Mesenteric fat pad (tissue), 1 donor: ENCODE data around the gene PDCD11. TPM values are rescaled to one million over a fixed set of nuclear protein-coding genes. Genes with fewer than 3 reads are reported as not detected.
A peak's percentile ranks its signal among the peaks of the same experiment; 100 is the strongest.
"Not testable (repeated sequence)": the region's sequence is repeated elsewhere in the genome, so short reads cannot be mapped to it uniquely, and the experiment has no call there.

ENCODE experiments used
- DNase-seq: peaks from one replicate; pipeline ENCODE4 v3.0.0-alpha.2; 2020; ENCODE audit warnings: low spot score
- long read RNA-seq: library from polyadenylated mRNA; unstranded; transcript quantifications from one replicate; pipeline ENCODE4 v2.0.0, GENCODE V29; 2020
- total RNA-seq: library from RNA; stranded (reverse); fragmentation: NEBNext Ultra II Directional; extraction: Animal tissue kit (Norgen Biotek cat#: 25700); gene quantifications from one replicate; pipeline ENCODE4 v1.2.1, GENCODE V29; 2021
- donor health status: DM: yes; HTN: yes; CAD: no.

PDCD11 gene, protein sequence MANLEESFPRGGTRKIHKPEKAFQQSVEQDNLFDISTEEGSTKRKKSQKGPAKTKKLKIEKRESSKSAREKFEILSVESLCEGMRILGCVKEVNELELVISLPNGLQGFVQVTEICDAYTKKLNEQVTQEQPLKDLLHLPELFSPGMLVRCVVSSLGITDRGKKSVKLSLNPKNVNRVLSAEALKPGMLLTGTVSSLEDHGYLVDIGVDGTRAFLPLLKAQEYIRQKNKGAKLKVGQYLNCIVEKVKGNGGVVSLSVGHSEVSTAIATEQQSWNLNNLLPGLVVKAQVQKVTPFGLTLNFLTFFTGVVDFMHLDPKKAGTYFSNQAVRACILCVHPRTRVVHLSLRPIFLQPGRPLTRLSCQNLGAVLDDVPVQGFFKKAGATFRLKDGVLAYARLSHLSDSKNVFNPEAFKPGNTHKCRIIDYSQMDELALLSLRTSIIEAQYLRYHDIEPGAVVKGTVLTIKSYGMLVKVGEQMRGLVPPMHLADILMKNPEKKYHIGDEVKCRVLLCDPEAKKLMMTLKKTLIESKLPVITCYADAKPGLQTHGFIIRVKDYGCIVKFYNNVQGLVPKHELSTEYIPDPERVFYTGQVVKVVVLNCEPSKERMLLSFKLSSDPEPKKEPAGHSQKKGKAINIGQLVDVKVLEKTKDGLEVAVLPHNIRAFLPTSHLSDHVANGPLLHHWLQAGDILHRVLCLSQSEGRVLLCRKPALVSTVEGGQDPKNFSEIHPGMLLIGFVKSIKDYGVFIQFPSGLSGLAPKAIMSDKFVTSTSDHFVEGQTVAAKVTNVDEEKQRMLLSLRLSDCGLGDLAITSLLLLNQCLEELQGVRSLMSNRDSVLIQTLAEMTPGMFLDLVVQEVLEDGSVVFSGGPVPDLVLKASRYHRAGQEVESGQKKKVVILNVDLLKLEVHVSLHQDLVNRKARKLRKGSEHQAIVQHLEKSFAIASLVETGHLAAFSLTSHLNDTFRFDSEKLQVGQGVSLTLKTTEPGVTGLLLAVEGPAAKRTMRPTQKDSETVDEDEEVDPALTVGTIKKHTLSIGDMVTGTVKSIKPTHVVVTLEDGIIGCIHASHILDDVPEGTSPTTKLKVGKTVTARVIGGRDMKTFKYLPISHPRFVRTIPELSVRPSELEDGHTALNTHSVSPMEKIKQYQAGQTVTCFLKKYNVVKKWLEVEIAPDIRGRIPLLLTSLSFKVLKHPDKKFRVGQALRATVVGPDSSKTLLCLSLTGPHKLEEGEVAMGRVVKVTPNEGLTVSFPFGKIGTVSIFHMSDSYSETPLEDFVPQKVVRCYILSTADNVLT (N-terminal part only)
- 32.2 TPM for total RNA-seq
- long read RNA-seq, partial matches to known transcripts: 55 of 63 reads
- long read RNA-seq, other reads (novel, unspliced or antisense): 8 of 63 reads

DNA sequence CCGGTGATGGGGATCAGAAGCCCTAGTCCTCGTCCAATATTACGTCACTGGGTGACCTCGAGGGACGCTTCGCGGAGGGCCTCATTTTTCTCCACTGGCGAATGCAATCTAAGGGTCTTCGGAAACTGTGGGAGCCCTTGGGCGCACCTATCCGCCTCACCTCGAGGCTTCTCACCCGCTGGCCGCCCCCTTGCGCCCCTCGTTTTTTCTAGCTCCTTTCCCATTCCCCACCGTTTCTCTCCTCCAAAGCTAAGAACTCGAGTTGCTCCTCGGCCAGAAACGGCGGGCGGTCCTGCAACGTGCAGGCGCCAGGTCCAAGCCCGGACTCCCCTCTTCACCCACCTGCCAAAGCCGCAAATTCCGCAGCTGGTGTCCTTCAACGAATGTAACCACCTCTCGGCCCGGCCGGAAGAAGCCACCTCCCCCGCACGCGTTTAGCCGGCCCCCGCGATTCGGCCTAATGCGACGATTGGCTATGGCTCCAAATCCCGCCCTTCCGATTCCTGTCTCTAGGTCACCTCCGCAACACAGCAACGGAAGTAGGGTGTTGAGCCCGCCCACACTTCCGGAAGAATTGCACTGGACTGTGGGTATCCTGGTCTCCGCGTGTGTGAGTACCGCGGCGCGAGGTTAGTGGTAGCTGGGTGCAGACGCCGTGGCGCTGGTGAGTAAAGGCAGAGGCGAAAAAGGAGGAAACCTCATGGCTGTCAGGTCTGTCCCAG, at the start of gene PDCD11, which contains the start of gene ATP5MK:
TSS of gene PDCD11 (plus strand) at position 560 of the 722 bp plus-strand sequence. CDS start 1,801 bp downstream, outside the sequence.
TSS of gene ATP5MK (minus strand) at position 409 of the 722 bp plus-strand sequence. CDS start 4,018 bp downstream, outside the sequence.
- DNase-seq: peak; percentile 99

- peak; percentile 14 for DNase-seq
Observed at GRCh38 chr10:103350175-103350516, 46.3 kb upstream of the PDCD11 start.

- DNase-seq: peak; percentile 92
Observed at GRCh38 chr10:103350517-103351260, 45.7 kb upstream of the PDCD11 start, which contains the start of gene PCGF6. Gene PCGF6, minus strand, starts transcription at chr10:103351140. Its CDS starts 74 bp downstream, at chr10:103351066.

DNA sequence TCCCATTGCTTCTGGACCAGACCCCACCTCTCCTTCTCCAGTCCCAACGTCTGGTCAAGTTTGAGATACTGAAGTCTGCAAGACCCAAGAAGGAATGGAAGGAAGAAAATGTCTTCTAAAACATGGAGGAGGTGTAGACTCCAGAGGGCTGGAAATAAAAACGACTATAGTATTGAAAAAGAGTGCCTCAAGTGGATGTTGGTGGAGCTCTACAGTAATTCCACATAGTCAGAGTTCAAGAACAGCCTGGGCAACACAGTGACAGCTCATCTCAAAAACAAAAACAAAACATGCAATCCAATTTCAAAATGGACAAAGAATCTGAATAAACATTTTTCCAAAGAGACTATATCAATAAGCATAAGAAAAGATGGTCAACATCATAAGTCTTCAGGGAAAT, 43.1 kb upstream of the PDCD11 start:
- DNase-seq: no peak

DNA sequence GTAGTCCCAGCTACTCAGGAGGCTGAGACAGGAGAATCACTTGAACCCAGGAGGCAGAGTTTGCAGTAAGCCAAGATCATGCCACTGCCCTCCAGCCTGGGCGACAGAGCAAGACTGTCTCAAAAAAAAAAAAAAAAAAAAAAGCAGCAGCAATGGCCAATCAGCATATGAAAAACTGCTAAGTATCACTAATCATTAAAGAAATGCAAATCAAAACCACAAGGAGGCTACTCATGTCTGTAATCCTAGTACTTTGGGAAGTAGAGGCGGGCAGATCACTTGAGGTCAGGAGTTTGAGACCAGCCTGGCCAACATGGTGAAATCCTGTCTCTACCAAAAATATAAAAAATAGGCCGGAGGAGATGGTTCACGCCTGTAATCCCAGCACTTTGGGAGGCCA, 41.9 kb upstream of the PDCD11 start:
- DNase-seq: not testable (repeated sequence)

DNA sequence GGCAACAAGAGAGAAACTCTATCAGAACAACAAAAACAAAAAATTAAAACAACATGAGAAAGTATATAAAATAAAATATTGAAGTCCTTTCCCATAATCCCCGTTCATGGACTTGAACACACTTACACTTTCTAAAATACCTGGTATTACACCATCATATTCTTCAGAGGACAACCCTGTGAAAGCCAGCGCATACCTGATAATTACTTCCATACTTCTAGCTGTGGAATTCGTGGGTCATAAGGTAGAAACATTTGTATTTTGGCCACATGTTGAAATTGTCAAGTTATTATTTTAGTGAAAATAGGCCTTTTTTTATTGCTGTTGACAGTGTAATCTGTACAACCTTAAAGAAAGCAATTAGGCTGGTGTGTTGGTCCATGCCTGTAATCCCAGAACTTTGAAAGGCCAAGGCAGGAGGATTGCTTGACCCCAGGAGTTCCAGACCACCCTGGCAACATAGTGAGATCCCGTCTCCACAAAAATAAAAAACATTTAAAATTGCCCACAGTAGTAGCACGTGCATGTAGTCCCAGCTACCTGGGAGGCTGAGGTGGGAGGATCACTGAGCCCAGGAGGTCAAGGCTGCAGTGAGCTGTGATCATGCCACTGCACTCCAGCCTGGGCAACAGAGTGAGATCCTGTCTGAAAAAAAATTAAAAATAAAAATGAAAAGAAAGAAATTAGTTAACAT, 40.4 kb upstream of the PDCD11 start:
- DNase-seq: no peak

DNA sequence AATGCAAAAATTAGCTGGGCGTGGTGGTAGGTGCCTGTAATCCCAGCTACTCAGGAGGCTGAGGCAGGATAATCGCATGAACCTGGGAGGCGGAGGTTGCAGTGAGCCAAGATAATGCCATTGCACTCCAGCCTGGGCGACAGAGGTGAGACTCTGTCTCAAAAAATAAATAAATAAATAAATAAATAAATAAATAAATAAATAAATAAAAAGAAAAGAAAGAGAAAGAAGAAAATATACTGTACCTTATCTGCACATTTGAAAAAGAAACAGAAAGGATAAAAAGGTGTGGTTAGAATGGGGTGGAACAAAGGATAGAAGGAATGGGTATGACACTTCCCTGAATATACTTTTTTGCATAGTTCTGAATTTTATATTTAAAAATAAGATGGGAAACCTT, 36.9 kb upstream of the PDCD11 start:
- not testable (repeated sequence) for DNase-seq

DNA sequence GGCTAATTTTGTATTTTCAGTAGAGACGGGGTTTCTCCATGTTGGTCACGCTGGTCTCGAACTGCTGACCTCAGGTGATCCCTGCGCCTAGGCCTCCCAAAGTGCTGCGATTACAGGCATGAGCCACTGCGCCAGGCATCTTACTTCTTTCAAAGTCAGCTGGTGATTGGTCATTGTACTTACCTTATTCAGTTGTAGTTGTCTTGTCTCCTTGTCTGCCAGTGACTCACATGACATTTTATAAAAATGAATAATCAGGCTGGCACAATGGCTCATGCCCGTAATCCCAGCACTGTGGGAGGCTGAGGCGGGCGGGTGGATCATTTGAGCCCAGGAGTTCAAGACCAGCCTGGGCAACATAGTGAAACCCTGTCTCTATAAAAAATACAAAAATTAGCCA, 35.6 kb upstream of the PDCD11 start:
- DNase-seq: not testable (repeated sequence)

DNA sequence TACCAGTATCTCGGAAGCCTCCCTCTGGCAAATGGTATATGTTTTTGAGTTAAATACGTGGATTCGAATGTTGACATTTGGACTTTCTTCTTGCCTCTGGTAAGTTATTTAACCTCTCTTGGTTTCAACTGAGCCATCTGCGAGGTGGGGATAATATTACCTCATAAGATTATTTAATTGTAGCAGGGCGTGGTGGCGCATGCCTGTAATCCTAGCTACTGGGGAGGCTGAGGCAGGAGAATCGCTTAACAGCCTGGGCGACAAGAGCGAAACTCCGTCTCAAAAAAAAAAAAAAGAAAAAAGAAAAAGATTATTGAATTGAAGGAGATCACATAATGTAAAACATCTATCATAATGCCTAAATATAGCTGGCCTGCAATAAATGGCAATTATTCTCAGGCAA, 29.0 kb upstream of the PDCD11 start:
- DNase-seq: no peak

- peak; percentile 95 for DNase-seq
Observed at GRCh38 chr10:103367782-103368518, 28.5 kb upstream of the PDCD11 start, which contains the start of gene TAF5. Gene TAF5, plus strand, starts transcription at chr10:103367976. Its CDS starts 14 bp downstream, at chr10:103367990.

GRCh38 chr10:103373544-103373943, 22.9 kb upstream of the PDCD11 start:
- no peak for DNase-seq

GRCh38 chr10:103374263-103374662, 22.2 kb upstream of the PDCD11 start:
- DNase-seq: no peak

- no peak for DNase-seq
Observed at GRCh38 chr10:103382769-103383168, 13.7 kb upstream of the PDCD11 start.

DNA sequence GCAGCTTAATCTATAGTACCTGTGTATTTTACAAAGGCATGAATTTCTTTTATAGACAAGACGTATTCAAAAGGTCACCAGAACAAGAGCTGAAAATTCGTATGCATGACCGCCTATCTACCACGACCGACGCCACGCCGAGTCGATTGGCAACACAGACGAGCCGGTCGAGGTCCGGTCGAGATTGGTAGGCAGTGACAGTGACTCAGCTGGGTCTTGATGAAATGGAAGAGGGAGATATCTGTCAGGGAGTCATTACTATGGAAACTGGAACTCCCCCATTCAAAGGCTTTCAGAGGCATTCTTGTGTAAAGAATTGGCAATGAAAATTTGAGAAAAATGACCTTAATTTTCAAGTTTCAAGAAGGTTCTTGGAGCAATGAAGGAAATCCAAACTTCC, 2.2 kb upstream of the PDCD11 start:
- no peak for DNase-seq

GRCh38 chr10:103395754-103396066, 716 bp upstream of the PDCD11 start:
- no peak for DNase-seq

GRCh38 chr10:103396789-103397087, 312 bp downstream of the PDCD11 start:
- DNase-seq: no peak

DNA sequence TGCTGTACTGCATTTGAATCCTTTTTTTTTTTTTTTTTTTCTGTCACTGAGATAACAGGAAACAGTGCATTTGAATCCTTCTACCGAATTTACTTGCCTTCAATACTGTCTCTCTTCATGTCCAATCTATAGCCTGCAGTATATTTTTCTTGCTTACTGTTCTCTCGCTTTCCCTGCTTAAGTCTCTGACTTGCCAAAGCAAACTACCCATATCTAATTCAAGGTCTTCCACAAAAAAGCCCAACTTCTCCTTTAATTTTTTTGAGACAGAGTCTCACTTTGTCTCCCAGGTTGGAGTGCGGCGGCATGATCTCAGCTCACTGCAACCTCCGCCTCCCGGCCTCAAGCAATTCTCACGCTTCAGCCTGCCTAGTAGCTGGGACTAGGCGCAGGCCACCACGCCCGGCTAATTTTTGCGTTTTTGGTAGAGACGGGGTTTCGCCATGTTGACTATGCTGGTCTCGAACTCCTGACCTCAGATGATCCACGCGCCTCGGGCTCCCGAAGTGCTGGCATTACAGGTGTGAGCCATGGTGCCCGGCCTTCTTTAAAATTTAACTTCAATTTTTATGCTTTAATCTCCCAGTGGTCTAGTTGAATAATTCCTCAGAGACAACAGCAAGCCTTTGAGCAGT, 882 bp downstream of the PDCD11 start:
- no peak for DNase-seq

GRCh38 chr10:103413564-103413963, 17.1 kb downstream of the PDCD11 start:
- DNase-seq: no peak
